ENCODE measurements around the gene MVB12B. TPM values are rescaled to one million over a fixed set of nuclear protein-coding genes. Genes with fewer than 3 reads are reported as not detected.

MVB12B gene
- total RNA-seq, 2 donors from 2014 or later: 10.4 to 13.9 TPM

DNA sequence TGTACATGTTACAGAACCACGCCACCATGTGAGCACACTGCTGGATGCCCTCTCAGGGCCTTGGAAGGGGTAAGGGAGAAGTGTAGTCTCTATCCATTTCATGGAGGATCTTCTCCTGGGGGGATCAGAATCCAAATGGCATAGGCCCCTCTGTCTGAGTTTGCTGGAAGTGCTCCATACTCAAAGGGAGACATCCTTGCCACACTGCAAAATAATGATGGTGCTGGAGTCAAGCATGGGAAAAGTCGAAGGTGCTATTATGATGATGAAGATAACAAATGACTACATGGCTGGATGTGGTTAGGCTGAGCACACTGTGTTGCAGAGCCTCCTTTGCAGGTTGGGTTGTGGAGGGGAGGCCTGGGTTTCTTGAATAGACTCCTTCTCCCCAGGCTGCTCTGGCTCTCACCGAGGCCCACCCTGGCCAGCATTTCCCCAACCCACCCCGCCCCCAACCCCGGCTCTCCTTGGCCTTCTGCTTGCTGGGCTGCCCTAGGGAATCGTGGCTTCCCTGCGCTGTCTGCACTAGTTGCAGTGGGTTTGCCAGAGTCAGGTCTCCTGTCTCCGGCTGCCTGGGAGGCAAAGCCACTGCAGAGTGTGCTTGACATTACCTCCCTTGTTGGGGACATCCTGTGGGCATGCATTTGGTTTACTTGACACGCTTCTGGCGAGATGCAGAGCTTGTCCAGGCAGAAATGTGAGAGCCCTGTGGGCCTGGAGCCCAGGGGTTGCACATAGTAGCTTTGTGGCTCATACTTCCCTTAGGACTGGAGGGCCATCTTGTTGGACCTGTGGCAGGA is 3.0 kb downstream of the MVB12B start:
- ATAC-seq (peak; percentile 34), DNase-seq (no peak)
- peak overlapping the region; percentile 86 for H3K27ac Mint-ChIP-seq
- H3K4me3 Mint-ChIP-seq: peak overlapping the region; percentile 52
- H3K27me3 Mint-ChIP-seq: no peaks in the 10 kb centered on the region
- H3K9me3 ChIP-seq (ENCODE audit: control insufficient read depth, low read length, poor library complexity, severe bottlenecking): no peaks in the 10 kb centered on the region
- H3K36me3 Mint-ChIP-seq (ENCODE audit: low read depth): peaks cover 2% of the 10 kb centered on the region
- H3K4me1 Mint-ChIP-seq: peaks cover 43% of the 10 kb centered on the region

DNA sequence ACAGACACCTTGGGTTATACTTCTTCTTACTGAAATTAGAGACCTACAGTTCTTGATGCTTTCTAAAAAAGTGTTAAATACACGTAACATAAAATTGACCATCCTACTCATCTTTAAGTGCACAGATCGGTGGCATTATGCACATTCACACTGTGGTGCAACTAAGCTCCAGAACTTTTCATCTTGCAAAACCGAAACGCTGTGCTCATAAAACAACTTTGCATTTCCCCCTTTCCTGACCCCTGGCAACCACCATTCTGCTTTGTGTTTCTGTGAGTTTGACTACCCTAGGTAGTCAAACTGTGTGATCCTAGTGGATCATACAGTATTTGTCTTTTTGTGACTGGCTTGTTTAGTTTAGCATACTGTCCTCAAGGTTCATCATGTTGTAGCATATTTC is 3.9 kb downstream of the MVB12B start:
- DNase-seq: no peak
- no peak for ATAC-seq
- Mint-ChIP-seq H3K27me3 (no peaks in the 10 kb centered on the region), H3K4me3 (peak overlapping the region; percentile 52), H3K4me1 (peaks cover 43% of the 10 kb centered on the region), H3K27ac (peak overlapping the region; percentile 86), H3K36me3 (ENCODE audit: low read depth) (peaks cover 2% of the 10 kb centered on the region)
- H3K9me3 ChIP-seq (ENCODE audit: control insufficient read depth, low read length, poor library complexity, severe bottlenecking): no peaks in the 10 kb centered on the region

DNA sequence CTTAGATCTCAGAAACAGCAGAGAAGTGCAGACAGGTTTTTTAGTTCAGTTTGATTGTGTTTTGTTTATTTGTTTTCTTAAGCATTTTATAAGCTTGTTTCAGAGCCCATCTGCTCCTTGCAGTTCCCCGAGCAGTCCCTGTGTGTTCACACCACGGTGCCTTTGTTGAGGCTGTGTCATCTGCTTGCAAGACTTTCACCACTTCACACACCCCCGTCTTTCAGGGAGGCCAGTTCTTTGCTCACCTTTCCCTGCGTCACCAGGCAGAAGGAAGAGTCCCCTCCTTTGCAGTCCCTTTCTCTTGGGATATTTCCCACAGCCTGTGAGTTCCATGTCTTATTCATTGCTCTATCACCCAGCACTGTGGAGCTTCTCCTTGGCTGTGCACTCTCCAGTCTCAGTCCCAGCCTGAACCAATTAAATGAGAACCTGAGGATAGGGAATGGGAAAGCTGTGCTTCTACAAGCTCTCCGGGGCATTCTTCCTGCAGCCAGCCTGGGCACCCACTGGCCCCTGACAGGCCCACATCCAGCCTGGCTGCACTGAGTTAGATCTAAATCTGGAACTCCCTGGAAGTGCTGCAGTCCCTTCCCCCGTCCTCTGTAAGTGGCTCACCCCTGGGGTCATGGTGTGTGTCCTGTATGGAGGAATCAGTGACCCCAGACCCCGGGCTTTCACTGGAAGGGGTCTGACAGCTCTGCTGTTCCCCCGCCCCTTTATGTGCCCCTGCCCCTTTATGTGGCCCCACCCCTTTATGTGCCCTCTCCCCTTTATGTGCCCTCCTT is 5.5 kb downstream of the MVB12B start:
- peak overlapping the region; percentile 69 for H3K27ac Mint-ChIP-seq
- no peak overlapping the region for H3K4me3 Mint-ChIP-seq
- no peak for ATAC-seq
- DNase-seq: no peak
- H3K9me3 ChIP-seq (ENCODE audit: control insufficient read depth, low read length, poor library complexity, severe bottlenecking): no peaks in the 10 kb centered on the region
- peaks cover 2% of the 10 kb centered on the region for H3K36me3 Mint-ChIP-seq (ENCODE audit: low read depth)
- peaks cover 40% of the 10 kb centered on the region for H3K4me1 Mint-ChIP-seq
- no peaks in the 10 kb centered on the region for H3K27me3 Mint-ChIP-seq

DNA sequence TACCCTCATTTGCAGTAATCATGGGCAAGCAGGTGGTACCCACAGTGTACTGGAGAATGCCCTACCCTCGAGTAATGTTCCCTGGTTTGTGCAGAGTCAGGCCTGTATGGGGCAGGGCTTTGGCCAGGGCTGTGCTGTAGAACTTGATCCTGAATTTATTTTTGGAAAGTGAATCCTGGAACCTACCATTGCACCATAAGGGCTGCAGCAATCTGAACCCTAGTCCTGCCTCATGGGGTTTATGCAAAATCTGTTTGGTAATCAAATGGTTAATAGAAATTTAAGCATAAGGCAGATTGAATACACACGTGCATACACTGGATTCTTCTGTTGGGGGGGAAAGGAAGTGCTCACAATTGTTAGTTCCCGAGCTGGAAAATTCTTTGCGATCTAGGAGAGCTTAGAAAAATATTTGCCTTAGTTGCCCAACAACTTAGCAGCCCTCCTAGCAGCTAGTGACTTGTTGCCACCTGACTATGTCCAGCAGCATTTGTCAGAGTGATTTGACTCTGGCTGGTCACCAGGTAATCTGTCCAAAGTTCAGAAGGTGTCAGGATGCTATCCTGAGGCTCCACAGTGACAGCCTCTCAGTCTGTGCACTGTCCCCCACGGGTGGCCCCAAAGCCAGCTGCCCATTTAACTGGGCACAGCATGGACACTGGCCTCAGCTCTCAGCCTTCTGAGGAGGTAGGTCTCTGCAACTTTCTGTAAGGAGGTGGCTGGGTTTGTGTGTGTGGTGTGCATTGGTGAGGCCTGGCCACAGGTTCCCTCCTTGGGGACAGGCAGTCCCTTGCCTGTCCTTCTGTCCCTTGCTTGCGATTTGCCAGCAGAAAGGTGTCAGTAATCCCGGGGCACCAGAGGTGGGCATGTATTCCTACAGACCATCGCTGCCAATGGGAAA is 8.3 kb downstream of the MVB12B start:
- Mint-ChIP-seq H3K4me3 (no peak overlapping the region), H3K27me3 (no peaks in the 10 kb centered on the region), H3K36me3 (ENCODE audit: low read depth) (peaks cover 2% of the 10 kb centered on the region), H3K27ac (no peak overlapping the region), H3K4me1 (peaks cover 26% of the 10 kb centered on the region)
- DNase-seq (no peak), ATAC-seq (no peak)
- H3K9me3 ChIP-seq (ENCODE audit: control insufficient read depth, low read length, poor library complexity, severe bottlenecking): no peaks in the 10 kb centered on the region

DNA sequence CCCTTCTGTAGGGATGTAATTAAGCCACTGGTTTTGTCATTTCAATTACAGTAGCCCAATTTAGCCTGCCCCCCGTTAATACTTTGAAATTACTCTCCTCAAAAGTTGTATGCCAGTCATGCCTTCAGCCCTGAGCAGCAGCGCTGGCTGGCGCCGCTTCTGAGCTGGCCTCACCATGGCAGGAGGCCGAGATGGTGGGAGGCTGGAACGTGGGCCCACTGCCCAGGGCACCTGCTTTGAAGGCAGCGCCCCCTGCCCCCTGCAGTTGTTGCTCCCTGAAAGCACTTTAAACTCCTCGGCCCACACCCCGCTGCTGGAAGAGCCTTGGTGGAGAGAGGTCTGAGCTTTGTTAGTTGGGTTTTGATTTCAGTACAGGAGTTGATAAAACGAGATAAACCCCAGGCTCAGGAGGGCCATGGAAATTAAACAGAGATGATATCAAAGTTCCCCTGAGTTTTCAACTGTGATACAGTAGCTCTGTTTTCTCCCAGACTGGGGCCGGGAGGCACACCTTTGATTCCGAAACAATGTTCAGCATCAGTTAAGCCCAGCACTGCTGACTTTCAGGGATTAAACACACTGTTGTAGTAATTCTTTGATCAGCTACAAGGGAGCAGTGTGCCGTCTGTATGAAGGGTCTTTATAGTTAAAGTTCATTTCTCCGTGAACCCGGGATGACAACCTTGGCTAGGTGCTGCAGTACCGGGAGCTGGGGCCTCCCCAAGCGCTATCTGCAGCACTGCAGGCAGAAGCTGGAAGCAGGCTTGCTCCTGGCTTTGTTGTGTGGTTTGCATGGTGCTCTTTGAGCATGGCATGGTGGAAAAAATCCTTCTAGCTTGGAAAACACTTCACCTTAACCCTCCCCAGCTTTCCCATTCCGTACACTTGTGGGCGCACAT is 9.5 kb downstream of the MVB12B start:
- Mint-ChIP-seq H3K36me3 (ENCODE audit: low read depth) (peaks cover 2% of the 10 kb centered on the region), H3K27ac (no peak overlapping the region), H3K27me3 (no peaks in the 10 kb centered on the region), H3K4me3 (no peak overlapping the region), H3K4me1 (peaks cover 18% of the 10 kb centered on the region)
- H3K9me3 ChIP-seq (ENCODE audit: control insufficient read depth, low read length, poor library complexity, severe bottlenecking): no peaks in the 10 kb centered on the region
- DNase-seq (no peak), ATAC-seq (no peak)

DNA sequence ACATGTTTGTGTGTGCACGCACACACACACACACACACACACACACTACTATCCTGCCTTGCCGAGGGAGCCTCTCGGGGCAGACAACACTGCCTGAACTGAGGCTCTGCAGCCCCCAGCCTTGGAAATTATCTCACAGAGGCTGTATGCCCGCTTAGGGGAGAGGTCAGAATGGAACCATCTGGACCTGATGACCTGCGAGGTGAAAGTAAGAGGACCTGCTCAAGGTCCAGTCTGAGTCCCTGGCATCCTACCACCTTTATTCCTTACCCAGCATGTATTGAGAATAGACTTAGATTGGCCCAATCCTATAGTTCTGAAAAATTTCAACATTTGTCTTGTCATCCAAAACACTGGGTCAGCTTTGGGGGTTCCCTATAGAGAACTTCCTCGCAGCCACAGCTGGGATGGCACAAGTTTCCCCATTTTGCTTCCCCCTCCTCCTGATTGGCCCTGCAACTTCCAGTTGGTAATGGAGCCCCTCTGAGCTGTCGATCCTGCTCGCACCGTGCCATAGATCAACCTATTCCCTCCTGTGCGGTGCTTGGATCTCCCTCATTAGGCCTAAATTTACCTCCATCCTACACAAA is 10.2 kb downstream of the MVB12B start:
- Mint-ChIP-seq H3K4me1 (peaks cover 18% of the 10 kb centered on the region), H3K4me3 (no peak overlapping the region), H3K27me3 (no peaks in the 10 kb centered on the region), H3K27ac (no peak overlapping the region), H3K36me3 (ENCODE audit: low read depth) (peaks cover 4% of the 10 kb centered on the region)
- ATAC-seq: no peak
- H3K9me3 ChIP-seq (ENCODE audit: control insufficient read depth, low read length, poor library complexity, severe bottlenecking): no peaks in the 10 kb centered on the region
- DNase-seq: no peak

DNA sequence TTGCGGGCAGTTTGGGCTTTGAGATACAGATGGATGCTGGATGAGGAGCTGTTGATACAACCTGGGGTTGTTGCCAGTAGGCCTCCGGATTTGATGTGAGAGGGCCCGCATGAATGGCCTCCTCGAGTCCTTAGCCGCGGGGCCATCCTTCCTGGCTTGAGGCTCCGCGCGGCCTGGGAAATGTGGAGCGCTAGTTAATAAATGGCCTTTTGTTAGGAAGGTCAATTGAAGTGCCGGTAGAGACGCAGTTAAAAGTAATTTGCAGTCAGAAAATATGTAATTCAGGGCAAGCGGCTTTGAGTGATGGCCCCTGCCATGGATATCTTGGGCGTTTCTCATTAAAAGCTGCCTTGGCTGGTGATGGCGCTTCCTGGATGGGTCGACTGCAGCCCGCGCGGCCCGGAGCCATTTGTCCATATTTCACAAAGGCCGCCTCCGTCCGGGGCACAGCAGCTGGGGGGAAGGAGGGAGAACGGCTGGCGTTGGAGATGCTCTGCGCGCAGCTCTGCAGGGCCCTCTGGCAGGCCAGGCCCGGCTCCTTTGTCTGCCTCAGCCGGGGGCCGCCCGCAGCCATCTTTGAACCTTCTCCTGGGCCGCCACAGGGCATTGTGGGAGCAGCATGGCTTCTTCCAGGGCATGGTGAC is 11.2 kb downstream of the MVB12B start:
- Mint-ChIP-seq H3K36me3 (ENCODE audit: low read depth) (peaks cover 5% of the 10 kb centered on the region), H3K27ac (no peak overlapping the region), H3K27me3 (no peaks in the 10 kb centered on the region), H3K4me1 (peaks cover 13% of the 10 kb centered on the region), H3K4me3 (no peak overlapping the region)
- H3K9me3 ChIP-seq (ENCODE audit: control insufficient read depth, low read length, poor library complexity, severe bottlenecking): no peaks in the 10 kb centered on the region
- ATAC-seq: no peak
- no peak for DNase-seq

DNA sequence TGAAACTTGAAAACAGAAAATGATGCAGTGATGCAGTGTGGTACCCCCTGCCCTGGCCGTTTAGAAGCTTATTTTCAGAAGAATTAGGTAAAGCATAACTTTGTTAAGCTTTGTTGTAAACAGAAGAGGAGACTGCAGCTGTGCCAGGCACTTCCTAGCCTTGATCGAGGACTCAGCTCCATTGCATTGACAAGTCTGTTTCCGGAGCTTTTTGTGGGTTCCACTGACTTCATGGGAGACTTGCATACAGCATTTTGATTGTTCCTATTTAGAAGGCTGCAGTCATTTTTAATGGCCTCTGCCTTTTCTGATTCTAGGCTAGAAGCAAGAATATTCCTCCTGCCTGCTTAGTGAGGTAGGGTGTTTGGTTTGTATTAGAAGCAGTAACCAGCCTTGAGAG is 12.3 kb downstream of the MVB12B start:
- Mint-ChIP-seq H3K27me3 (no peaks in the 10 kb centered on the region), H3K4me3 (no peak overlapping the region), H3K4me1 (peaks cover 12% of the 10 kb centered on the region), H3K27ac (no peak overlapping the region), H3K36me3 (ENCODE audit: low read depth) (peaks cover 5% of the 10 kb centered on the region)
- ATAC-seq (no peak), DNase-seq (no peak)
- no peaks in the 10 kb centered on the region for H3K9me3 ChIP-seq (ENCODE audit: control insufficient read depth, low read length, poor library complexity, severe bottlenecking)

DNA sequence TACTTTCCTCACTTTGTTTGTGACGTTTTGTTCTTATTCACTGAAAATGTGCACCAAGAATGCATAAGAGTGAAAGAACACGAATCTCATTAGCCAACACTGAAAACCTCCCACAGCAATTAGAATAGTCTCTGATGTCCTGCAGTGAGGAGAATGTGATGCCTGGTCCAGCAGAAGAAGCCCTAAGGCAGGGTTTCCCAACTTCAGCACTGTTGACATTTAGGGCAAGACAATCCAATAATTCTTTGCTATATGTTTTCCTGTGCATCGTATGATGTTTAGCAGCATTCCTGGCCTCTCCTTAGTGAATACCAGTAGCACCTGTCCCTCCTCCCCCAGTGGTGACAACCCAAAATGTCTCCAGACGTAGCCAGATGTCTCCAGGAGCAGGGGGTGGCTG is 14.8 kb downstream of the MVB12B start:
- Mint-ChIP-seq H3K4me3 (no peak overlapping the region), H3K4me1 (peaks cover 14% of the 10 kb centered on the region), H3K27ac (no peak overlapping the region), H3K36me3 (ENCODE audit: low read depth) (peaks cover 9% of the 10 kb centered on the region), H3K27me3 (no peaks in the 10 kb centered on the region)
- H3K9me3 ChIP-seq (ENCODE audit: control insufficient read depth, low read length, poor library complexity, severe bottlenecking): no peaks in the 10 kb centered on the region
- ATAC-seq (no peak), DNase-seq (no peak)

DNA sequence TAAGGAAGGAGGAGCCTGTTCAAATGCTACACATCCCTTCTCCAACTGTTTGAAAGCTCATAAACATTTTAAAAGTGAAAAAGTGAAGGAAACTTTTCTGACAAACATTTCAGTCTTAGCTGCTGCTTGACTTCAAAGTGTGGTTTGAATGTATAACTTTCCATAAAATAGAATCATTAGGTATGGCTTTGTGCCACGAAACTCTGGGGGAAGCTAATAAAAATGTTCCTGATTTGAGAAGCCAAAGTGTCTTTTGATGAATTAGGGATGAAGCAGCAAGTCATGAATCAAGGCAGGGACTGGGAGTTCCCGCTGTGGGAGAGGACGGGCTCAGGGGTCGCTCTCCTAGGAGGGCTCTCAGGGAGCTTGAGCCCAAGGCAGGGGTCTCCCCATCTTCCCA is 15.3 kb downstream of the MVB12B start:
- ATAC-seq (no peak), DNase-seq (no peak)
- H3K4me1 Mint-ChIP-seq: peaks cover 19% of the 10 kb centered on the region
- H3K36me3 Mint-ChIP-seq (ENCODE audit: low read depth): peaks cover 12% of the 10 kb centered on the region
- no peaks in the 10 kb centered on the region for H3K9me3 ChIP-seq (ENCODE audit: control insufficient read depth, low read length, poor library complexity, severe bottlenecking)
- no peaks in the 10 kb centered on the region for H3K27me3 Mint-ChIP-seq
- H3K27ac Mint-ChIP-seq: no peak overlapping the region
- H3K4me3 Mint-ChIP-seq: peak overlapping the region; percentile 25

DNA sequence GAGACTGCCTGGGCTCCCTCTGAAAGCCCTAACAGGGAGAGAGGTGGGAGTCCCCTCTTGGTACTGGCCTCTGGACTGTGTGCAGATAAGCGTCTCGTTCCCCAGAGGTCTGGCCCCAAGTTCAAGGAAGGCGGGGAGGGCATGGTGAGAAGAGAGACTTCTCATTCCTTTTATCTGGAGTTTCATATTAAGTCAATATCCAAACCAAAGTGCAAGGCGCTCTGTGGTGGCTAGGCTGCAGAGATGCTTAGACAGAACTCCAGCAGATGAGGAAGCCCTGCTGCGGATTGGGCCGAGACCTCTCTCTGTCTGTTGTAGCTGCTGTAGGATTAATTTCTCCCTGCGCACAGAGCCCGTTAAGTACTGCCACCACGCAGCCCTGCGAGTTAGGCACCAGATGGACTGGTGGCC is 16.0 kb downstream of the MVB12B start:
- H3K4me3 Mint-ChIP-seq: no peak overlapping the region
- no peak for DNase-seq
- no peaks in the 10 kb centered on the region for H3K9me3 ChIP-seq (ENCODE audit: control insufficient read depth, low read length, poor library complexity, severe bottlenecking)
- H3K36me3 Mint-ChIP-seq (ENCODE audit: low read depth): peaks cover 12% of the 10 kb centered on the region
- ATAC-seq: no peak
- no peaks in the 10 kb centered on the region for H3K27me3 Mint-ChIP-seq
- no peak overlapping the region for H3K27ac Mint-ChIP-seq
- H3K4me1 Mint-ChIP-seq: peaks cover 20% of the 10 kb centered on the region

DNA sequence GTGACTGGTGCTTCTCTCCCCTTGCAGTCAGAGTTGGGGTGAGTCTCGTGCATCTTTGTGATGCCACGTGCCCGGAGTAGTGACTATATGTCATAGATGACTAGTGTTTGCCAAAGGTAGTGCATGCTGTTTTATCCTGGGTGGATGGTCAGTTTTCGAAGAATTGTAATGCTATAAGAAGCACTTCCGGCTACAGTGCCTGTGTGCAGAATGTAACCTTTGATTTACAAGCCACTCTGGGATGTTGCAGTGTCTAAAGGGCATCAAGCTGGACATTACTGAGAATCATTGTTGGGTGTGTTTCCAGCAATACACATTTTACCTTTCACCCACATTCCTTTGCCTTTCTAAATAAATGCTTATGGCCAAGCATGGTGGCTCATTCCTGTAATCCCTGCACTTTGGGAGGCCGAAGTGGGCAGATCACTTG is 16.7 kb downstream of the MVB12B start:
- Mint-ChIP-seq H3K27me3 (no peaks in the 10 kb centered on the region), H3K27ac (no peak overlapping the region), H3K36me3 (ENCODE audit: low read depth) (peaks cover 12% of the 10 kb centered on the region), H3K4me1 (peaks cover 20% of the 10 kb centered on the region), H3K4me3 (no peak overlapping the region)
- ATAC-seq: no peak
- DNase-seq: no peak
- H3K9me3 ChIP-seq (ENCODE audit: control insufficient read depth, low read length, poor library complexity, severe bottlenecking): no peaks in the 10 kb centered on the region

All from T-helper 17 cell (primary cell).